NCI-H187 treated with DMSO at 0.1 percent for 48 hours (cell line): ENCODE data around the gene RASA4.
"Not testable (repeated sequence)": the region's sequence is repeated elsewhere in the genome, so short reads cannot be mapped to it uniquely, and the experiment has no call there.

Experiments used
- DNase-seq: peaks from one replicate; lab custom pipeline; 2025; lab: John Stamatoyannopoulos, UW

RASA4 gene

GRCh38 chr7:102606848-102607247, 9.7 kb downstream of the RASA4 start:
- not testable (repeated sequence) for DNase-seq

GRCh38 chr7:102604431-102605145, 12.0 kb downstream of the RASA4 start:
- DNase-seq: not testable (repeated sequence)

GRCh38 chr7:102602317-102602716, 14.2 kb downstream of the RASA4 start:
- DNase-seq: not testable (repeated sequence)

GRCh38 chr7:102599699-102600098, 16.9 kb downstream of the RASA4 start:
- not testable (repeated sequence) for DNase-seq

- not testable (repeated sequence) for DNase-seq
Measured at GRCh38 chr7:102596036-102596435, 20.5 kb downstream of the RASA4 start.

- not testable (repeated sequence) for DNase-seq
Measured at GRCh38 chr7:102593637-102594334, 22.8 kb downstream of the RASA4 start.

GRCh38 chr7:102592477-102593019, 24.0 kb downstream of the RASA4 start:
- not testable (repeated sequence) for DNase-seq

- DNase-seq: not testable (repeated sequence)
Measured at GRCh38 chr7:102589857-102590256, 26.7 kb downstream of the RASA4 start.

- not testable (repeated sequence) for DNase-seq
Measured at GRCh38 chr7:102583495-102583894, 33.1 kb downstream of the RASA4 start.

GRCh38 chr7:102581722-102582121, 34.8 kb downstream of the RASA4 start:
- not testable (repeated sequence) for DNase-seq

GRCh38 chr7:102578486-102578885, 38.1 kb downstream of the RASA4 start:
- not testable (repeated sequence) for DNase-seq

- DNase-seq: not testable (repeated sequence)
Measured at GRCh38 chr7:102577315-102578240, 39.0 kb downstream of the RASA4 start.

- DNase-seq: not testable (repeated sequence)
Measured at GRCh38 chr7:102576363-102576762, 40.2 kb downstream of the RASA4 start.

- not testable (repeated sequence) for DNase-seq
Measured at GRCh38 chr7:102574607-102575006, 41.9 kb downstream of the RASA4 start.

- not testable (repeated sequence) for DNase-seq
Measured at GRCh38 chr7:102572261-102573239, 44.0 kb downstream of the RASA4 start, which contains the start of gene POLR2J3. Gene POLR2J3 (minus strand): TSS chr7:102572583. CDS start chr7:102572521, 62 bp downstream.

- DNase-seq: not testable (repeated sequence)
Measured at GRCh38 chr7:102568620-102569019, 47.9 kb downstream of the RASA4 start.

- not testable (repeated sequence) for DNase-seq
Measured at GRCh38 chr7:102550808-102551422, 65.6 kb downstream of the RASA4 start, which contains the start of gene SPDYE2. Gene SPDYE2 (plus strand): TSS chr7:102551226. CDS start chr7:102553256, 2,030 bp downstream.

GRCh38 chr7:102546353-102546752, 70.2 kb downstream of the RASA4 start:
- DNase-seq: not testable (repeated sequence)

- DNase-seq: not testable (repeated sequence)
Measured at GRCh38 chr7:102545288-102545687, 71.3 kb downstream of the RASA4 start.

- not testable (repeated sequence) for DNase-seq
Measured at GRCh38 chr7:102544372-102544771, 72.2 kb downstream of the RASA4 start.
